Activated naive CD8-positive, alpha-beta T cell treated with anti-CD3 and anti-CD28 coated beads, Interleukin-2, amount 50 U/mL, for 16 hours (primary cell): ENCODE data around the gene PLEKHG3.

ENCODE experiments used
- DNase-seq: peaks from one replicate; pipeline ENCODE4 v3.0.0-alpha.2; 2020; ENCODE audit warnings: low read depth, low spot score

The PLEKHG3 gene

DNA sequence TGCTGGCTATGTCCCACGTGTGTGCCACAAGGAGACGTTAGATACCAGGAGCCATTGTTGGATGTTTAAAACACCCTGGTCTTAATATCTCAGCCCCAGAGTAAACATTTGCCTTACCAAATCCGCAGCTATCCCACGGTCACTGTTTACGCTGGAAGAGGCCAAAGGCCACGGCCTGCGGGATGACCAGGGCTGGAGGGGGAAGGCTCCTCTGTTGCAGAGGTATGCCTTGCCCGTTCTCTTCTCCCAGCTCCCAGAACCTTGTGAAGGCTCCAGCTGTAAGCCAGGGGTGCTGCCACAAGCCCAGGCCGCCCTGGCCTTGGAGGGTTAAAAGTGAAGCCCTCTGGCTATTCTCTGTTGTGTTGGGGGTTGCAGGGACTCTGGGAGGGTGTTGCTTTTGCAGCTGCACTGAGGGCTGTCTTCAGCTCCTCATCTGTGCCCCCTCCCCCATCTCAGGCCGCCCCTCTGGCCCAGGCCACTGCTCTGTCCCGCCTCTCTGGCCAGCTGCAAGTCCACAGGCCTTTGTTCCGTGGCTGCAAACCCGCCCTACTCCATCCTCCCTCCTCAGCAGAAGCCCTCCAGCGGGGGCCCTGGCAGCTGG lies 2.5 kb downstream of the PLEKHG3 start:
- no peak for DNase-seq

DNA sequence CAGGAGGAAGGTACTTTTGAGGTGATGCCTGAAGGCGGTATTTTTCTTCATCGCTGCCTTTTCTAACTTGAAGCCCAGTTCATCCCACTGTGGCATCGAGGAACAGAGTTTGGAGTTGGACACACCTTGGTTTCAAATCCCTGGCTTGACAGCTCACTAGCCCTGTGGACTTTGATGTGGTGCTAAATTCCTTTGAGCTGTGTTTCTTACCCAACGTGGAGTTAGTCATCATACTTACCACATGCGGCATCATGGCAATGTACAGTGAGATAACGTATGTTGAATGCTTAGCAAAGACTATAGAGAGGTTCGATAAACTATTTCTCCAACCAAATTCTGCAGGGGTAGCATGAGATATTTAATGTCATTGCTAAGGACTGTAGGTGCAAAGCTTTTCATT lies 3.4 kb downstream of the PLEKHG3 start:
- DNase-seq, result no peak

DNA sequence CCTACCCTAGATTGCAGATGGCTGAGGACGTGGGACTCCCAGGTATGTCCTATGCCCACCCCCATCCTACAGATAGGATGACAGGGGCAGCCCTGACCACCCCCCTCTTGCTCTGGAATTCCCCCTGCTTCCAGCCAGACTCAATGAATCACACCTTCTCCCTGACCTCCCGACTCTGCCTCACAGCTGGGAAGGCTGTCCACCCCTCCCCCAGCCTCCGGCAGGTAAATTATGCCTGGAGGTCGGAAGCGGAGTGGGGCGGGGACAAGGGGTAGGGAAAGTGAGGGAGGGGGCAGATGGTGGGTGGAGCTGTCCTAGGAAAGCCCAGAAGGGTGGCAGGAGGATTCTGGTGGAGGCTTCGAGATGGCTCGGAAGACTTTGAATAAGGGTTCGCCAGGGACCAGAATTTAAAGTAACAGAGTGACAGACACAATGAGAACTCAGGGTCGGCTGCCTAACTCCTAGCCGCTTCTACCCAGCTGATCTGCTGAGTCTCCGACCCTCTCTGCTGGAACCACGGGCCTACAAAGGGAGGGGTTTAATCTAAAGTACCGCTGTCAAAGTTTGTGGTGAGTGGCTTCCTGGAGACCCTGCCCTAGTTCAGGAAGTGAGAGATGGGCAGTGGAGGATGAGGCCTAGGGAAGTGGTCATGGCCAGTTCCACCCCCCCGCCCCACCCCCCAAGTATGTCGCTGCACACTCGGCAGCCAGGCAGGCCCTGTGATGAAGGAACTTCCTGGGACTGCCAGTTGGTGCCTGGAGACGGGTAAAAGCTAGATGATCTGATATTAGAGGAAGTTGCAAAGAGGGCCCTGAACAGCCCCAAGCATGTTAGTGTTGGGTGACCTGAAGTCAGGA lies 4.2 kb downstream of the PLEKHG3 start:
- DNase-seq, result no peak

DNA sequence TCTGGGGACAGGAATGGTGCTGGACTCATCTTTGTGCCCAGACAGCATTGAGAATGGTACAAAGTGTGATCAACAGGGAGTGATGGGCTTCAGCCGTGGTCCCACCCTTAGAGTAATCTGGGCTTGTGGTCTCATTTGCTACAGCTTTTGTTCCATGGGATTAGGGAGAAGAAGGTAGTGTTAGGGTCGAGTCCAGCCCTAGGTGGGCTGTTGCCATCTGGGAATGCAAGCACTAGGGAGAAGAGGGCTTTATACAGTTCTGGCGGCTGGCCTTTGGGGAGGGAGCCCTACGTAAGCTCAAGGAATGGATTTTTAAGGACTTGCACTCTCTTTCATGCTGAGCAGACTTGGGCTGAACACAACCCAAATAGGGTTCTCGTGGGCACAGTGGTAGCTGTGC lies 4.9 kb downstream of the PLEKHG3 start:
- DNase-seq, result no peak

DNA sequence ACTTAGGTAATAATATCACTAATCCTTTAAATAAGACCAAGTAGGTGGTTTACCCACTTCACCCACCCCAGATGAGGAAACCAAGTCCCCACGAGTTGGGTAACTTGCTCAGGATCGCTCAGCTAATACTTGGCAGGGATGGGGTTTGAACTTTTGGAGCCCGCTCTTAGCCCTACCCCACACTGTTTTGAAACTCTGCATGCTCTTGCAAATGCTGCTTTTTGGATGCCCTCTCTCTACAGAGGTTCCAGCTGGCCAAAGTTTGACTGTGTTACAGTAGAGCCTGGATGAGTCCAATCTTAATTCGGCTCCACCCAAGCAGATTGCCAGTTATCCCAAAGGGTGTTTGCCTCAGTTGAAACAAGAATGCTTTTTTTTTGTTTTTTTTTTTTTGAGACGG lies 6.8 kb downstream of the PLEKHG3 start:
- no peak for DNase-seq

DNA sequence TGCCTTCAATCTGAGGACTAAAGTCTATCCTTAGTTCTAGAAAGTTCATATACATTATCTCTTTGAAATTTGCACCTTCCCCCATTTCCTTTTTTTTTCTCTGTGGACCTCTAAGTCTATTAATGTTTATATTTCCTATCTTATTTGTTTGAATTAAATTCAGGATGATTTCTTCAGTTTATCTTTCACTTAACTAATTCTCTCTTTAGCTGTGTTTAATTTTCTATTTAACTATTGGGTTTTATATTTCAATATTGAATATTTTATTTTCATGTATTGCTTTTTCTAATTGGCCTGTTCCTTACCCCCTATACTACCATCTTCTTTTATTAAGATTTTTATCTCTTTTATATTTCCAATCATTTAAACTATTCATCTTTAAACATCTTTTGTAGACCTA lies 9.5 kb downstream of the PLEKHG3 start:
- no peak for DNase-seq

DNA sequence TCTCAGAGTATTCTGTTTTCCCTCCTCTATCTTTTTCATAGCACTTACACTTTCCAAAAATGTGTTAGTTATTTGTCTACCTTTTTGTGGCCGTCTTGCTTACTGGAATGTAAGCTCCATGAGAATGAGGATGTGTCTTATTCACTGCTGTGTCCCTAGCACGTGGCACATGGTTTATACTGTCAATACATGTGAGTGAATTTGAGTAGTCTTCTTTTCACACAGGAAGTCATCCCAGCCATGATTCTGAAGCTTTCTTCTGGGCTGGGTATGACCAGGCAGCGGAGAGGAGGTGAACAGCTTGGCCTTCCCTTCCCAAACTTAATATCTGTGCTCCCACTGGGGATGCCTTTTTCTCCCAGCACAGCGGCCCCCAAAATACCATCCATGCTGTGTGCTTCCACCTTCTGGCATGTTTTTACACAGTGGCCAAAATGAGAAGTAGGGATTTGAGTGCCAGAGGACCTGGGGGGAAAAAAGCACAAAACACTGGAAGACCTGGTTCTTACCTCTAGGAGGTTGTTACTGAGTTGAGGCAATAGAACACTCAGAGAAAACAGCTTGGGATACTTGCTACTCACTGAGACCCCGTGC lies 10.3 kb downstream of the PLEKHG3 start:
- no peak for DNase-seq

DNA sequence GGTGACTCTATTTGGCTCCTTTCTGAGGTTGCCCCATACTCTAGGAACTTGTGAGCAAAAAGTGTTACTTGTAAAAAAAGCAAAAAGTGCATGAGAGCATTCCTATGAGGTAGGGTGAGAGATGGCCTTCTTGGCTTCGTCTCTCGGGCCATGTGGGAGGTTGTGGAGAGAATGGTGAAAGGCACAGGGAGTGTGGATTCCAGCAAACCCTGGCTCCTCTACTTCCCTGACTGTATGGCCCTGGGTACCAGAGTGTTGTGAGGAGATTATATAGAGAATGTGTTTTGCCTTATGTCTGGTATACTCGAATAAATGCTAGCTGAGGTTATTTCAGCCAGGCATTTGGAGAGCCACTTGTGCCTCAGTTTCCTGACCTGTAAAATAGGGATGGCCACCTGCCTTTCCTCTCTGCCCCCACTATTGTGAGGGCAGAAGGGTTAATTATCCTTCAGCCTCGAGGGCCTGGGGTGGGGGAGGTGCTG lies 11.0 kb downstream of the PLEKHG3 start:
- DNase-seq, result no peak

DNA sequence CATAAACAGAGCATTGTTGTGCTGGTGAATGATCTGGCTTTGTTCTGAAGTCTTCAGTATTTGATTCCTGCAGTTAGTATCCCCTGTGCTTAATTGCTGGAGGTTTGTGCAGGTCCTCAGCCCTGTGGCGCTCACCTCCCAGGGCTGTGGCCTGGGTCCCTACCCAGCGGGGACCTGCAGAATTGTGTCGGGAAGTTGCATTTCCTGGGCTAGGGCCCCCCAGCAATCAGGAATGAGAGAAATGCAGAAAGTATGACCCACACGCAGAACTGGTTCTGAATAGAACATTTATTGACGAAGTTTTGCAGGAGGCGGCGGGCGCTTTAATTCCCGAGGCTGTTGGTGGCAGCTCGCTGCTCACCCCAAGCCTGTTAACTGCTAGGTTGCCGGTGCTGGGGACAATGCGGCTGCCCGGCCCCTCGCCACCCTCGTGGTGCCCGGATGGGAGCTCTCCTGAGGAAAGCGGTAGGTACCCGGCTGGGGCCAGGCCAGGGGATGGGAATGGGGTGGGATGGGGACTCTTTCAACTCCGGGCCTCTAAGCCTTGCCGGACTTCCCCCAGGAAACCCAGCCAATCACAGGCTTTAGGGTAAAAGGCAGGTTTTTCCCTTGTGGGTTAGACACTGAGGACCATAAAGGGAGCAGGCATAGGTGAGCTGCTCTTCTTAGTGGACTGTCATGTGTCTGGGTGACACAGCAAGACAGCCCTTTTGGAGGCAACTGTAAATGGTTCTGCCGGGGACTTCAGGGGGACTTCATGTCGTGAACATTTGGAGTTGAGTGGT lies 11.6 kb downstream of the PLEKHG3 start:
- no peak for DNase-seq

DNA sequence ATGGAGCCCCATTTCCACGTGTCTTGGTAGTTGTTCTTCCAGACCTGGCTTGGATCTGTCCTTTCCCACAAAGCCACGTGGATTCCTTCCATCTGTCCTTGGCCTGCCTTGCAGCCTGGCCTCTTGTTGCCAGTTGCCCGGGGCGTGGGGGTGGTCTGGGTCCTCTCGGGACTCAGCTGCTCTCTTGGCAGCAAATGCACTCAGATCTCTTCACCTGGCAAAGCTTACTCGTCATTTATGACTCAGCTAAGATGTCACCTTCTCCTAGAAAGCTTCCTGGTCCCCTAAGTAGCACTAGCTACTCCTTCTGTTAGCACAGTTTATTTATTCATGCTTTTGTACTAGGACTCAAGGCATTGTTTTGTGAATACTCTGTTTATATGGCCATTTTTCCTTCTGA lies 13.6 kb downstream of the PLEKHG3 start:
- no peak for DNase-seq

DNA sequence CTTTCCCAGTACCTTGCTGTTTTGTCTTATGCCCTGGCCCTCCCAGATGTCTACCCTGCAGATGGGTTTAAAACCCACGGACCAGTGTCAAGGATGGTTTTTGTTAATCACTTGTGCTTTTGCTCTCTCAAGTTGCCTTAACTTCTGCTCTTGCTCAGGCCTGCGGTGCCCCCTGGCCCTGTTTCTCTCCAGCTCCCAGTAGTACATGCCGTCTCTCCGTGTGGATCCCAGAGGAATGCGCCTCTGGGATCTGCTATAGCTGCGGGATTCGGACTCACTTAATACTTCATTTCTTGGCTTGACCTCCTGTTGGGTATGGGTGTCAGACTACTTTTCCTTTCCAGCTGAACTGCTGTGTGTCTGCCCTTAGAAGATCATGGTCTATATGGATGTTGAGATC lies 14.5 kb downstream of the PLEKHG3 start:
- DNase-seq, result no peak

DNA sequence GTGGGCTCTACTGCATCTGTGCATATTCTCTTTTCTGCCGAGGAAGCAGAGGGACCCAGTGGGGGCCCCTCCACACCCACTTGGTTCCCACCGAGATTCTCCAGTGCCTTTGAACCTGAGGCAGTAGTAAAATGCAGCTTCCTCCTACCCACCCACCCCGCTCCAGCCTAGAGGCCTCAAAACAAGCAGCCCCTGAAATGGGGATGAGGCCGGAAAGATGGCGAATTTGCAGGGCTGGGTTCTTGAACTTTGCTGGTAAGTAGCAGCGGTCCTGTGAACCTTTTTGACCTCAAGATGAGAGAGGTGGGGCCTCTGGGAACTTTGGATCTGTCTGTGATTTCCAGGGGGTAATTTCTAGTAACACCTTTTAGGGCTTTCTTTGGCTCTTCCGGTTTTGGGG lies 15.4 kb downstream of the PLEKHG3 start:
- no peak for DNase-seq

DNA sequence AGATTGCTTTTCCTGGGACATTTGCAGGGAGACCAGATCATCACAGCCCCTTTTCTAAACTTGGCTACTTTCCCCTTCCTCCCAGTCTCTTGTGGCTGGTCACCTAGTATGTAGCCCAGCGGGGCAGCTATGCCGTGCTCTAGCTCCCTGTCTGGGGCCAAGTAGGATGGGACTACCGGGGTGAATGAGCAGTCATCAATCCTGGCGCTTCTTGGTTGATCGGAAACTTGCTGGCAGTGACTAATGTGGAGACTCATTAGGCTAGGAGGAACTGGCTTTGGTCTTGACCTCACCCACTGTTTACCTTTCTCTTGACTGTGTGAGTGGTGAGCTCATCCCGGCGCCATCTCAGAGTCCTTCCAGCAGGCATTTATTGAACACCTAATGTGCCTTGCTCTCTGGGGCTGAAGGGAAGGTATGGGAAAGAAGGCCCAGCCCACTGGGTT lies 15.9 kb downstream of the PLEKHG3 start:
- DNase-seq, result no peak

DNA sequence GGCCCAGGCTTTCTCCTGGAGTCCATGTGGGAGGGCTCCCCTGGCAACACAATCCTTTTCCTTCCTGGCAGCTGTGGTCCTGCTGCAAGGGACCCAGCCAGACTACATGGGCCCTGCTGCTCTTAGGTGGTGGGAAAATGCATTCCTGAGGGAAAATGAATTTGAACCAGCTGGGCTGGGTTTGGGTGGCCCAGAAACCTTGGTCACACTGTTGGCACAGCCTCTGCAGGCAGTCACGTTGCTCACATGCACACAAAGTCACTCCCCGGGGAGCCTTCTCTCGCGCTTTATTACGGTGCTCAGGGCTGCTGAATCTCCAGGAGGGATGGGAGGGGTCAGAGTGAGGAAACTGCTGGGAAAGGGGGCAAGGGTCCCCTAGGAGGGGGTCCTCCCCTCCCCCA lies 17.2 kb downstream of the PLEKHG3 start:
- DNase-seq, result no peak

DNA sequence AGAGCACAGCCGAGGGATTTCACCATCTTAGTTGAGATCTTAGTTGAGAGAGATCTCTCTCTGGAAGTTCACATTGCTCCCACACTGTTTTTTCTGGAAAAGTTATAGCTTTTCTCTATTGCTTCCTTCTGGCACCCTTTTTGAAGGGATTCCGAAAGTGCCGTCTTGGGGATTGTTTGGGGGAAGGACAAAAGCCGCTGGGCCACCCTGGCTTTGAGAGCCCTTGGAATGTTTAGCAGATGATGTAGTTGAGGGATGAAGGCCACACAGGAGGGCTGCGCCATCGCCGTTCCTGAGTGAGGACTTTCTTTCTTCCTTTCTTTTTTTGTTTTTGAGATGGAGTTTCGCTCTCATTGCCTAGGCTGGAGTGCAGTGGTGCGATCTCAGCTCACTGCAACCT lies 17.7 kb downstream of the PLEKHG3 start:
- DNase-seq, result no peak

DNA sequence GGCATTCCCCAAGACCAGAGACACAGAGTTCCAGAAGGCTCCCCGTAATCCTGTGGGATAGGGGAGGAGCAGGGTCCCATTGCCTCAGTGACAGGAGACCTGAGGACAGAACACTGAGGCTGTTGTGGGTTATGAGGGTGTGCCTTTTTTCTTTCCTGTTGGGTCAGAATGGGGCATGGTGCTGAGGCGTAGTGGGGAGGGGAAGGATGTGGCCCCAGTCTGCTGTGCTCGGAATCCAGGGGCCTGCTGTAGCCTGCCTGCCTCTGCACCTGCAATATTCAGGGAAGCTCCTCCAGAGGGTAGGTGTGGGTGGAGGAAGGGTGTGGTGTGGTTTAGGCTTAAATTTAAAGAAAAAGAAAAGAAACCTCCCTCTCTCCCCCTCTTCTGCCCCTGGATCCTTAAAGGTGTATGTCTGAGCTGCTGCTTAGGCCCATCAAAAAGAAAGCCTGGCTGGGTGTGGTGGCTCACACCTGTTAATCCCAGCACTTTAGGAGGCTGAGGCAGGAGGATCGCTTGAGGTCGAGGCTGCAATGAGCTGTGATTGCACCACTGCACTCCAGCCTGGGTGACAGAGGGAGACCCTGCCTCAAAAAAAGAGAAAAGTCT lies 18.7 kb downstream of the PLEKHG3 start:
- DNase-seq, result no peak

DNA sequence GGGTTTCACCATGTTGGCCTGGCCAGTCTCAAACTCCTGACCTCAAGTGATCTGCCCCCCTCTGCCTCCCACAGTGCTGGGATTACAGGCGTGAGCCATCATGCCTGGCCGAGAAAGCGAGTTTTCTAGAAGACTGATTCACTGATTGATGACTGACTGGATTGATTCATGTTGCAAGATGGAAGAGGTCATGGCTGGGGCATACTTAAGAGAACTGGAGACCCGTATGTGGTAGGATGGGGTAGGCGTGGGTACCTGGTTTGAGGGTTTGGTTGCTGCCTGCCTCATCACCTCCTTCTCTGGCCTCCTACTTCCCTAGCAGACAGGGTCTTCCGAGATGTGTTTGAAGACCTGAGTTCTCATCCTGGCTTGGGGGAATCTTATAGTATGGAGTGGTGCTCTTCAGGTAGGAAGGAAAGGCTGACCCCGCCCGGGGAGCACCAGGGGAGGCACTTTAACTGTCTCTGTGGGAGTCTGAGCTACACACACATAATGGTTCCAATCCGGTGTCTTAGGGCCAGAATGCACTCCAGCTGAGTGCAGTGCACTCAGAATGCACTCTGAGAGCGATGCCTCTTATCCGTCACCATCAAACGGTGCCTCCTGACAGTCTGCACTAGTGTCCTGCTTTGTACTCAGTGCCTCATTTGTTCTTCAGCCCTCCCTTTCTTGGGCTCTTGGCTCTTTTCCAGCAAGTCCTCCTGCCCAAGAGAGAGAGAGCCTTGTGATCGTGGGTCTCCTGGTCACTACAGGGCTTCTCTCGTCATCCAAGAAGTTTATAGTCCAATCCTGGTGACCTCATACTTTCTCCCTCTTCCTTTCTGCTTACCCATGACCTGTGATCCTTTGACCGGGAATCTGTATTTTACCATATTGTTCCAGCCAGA lies 19.7 kb downstream of the PLEKHG3 start:
- DNase-seq, result no peak

DNA sequence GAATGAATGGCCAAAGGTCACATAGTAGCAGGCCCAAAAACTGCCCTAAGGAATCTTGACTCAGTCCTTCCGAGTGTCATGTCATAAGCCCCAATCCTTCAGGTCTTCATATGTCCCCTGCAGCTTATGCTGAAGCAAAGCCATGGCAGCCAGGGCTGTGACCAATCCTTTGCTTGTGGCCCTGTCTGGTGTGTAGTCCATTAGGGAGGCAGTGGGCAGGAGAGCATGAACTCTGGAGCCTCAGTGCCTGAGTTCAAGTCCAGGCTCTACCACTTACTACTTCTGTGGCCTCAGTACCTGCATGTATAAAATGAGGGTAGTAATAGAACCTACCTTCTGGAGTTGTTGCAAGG lies 20.3 kb downstream of the PLEKHG3 start:
- DNase-seq, result no peak

DNA sequence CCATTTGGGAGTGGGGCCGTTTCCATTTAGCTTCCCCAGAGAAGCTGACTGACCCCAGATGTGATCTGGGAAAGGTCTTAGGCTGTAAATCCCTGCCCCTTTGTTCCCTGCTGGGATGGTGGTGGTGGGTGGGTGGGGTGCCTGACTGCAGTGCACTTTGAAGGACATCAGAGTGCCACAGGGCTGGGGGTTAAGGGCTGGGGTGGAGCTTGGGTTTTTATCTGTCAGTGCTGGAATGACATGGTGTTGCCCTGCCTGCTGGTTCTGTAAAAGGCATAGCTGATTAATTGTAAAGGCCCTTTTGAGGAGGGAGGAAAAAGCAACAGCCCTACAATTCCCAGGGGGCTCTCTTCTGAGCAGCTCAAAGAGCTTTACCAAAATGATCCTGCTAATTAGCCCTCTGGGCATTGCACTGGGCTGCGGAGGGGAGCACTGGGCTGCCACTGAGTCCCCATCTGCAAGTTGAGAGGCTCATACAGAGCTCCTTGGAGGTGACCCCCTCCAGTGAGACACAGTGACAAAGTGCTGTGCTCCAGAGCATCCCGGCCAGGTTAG lies 21.1 kb downstream of the PLEKHG3 start:
- DNase-seq, result no peak

DNA sequence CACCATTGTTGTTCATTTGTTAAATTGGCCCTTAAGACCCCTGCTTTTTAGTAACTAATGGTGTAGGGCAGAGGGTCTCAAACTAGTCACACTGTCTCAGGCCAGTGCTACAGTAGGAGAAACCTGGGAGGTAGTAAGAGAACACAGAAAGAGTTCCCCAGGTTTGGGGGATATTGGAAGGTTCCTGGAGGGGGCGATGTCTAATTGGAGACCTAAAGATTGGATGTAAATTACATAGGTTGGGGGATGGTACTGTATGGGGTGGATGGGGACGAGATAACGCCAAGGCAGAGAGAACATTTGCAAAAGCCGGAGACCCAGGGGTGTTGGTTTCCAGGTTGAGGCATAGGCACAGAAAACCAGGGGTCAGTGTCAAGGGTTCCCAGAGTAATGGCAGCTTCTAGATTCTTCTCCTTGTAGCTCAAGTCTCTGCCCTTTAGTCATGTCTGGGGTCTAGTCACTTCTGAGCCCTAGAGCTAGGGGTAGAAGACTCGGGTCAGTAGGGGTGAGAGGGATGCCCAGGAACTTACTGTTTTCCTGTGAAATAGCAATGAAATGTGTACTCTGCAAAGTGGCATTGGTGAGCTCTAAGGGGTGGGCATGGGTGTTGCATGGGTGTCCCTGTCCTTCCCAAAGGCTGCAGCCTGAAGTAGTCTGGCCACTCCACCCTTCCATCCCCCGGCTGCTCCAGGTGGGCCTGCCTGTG lies 21.8 kb downstream of the PLEKHG3 start:
- no peak for DNase-seq
